Activated naive CD4-positive, alpha-beta T cell treated with anti-CD3 and anti-CD28 coated beads, Interleukin-2, amount 50 U/mL, for 24 hours (primary cell): ENCODE results near the gene OR2J2.
"Not testable (repeated sequence)": the region's sequence is repeated elsewhere in the genome, so short reads cannot be mapped to it uniquely, and the experiment has no call there.

Experiments used
- H3K27ac Mint-ChIP-seq: one replicate; pipeline ENCODE4 v1.8.0; 2021; ENCODE audit warnings: mild to moderate bottlenecking, mixed read lengths
- H3K27me3 Mint-ChIP-seq: one replicate; pipeline ENCODE4 v1.8.0; 2021; ENCODE audit warnings: mixed read lengths
- H3K36me3 Mint-ChIP-seq: one replicate; pipeline ENCODE4 v1.8.0; 2021; ENCODE audit warnings: mixed read lengths
- H3K4me1 Mint-ChIP-seq: one replicate; pipeline ENCODE4 v1.8.0; 2021; ENCODE audit warnings: mixed read lengths
- H3K4me3 Mint-ChIP-seq: one replicate; pipeline ENCODE4 v1.8.0; 2021; ENCODE audit warnings: mild to moderate bottlenecking, mixed read lengths
- H3K9me3 Mint-ChIP-seq: one replicate; pipeline ENCODE4 v1.8.0; 2021; ENCODE audit warnings: mixed read lengths

The OR2J2 gene

DNA sequence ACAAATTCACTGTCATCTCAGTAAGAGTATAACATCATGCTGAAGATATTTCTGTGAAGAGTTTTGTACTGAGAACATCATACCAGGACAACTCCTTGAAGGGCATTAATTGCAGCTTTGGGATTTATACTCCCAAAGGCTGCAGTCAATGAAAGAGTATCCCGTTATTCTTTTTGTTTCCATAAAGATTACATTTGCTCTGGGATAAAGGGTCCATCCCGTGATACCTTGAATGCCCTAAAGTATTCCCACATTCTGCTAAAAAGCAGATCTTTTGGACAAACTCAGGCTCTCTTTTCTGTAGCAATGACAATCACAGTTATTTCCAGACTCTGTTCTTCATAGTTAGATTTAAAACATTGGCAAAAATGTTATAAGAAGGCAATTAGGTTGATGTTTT is at the start of gene OR2J2:
TSS of gene OR2J2 (plus strand) at position 301 of the 400 bp plus-strand sequence. CDS start 2,729 bp downstream, outside the sequence.
- not testable (repeated sequence) for H3K36me3 Mint-ChIP-seq, H3K4me1 Mint-ChIP-seq, H3K27ac Mint-ChIP-seq, H3K9me3 Mint-ChIP-seq, H3K4me3 Mint-ChIP-seq
- peaks cover 10% of the 10 kb centered on the region for H3K27me3 Mint-ChIP-seq

DNA sequence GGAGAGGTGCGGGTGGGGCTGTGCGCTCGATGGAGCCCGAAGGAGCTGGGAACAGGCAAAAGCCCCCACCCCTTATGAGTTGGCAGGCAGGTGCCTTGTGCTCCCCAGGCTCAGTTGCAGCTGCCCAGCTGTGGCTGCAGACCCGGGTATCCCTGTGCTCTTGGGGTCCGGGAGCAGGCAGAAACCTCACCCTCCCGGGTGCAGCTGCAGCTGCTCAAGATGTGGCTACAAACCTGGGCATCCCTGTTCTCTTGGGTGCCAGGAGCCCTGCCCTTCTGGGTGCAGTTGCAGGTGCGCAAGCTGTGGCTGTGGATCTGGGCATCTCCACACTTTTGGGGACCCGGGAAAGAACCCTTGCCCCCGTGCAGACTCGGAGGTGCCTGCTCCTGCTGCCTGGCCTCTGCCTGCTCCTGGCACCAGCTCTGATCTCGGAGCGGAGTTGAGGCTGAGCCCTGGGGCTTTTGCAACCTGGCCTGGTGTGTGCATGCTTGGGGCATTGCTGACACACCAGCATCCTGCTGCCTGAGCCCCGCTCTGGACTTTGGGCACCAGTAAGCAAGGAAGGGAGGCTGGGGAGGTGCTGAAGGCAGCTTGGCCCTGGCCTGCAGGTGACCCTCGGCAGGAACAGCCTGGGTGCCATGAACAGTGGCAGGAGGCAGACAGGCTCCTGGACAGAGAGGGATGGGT is 41.2 kb upstream of the OR2J2 start:
- Mint-ChIP-seq H3K9me3 (no peaks in the 10 kb centered on the region), H3K27ac (no peak overlapping the region), H3K36me3 (no peaks in the 10 kb centered on the region), H3K4me3 (no peak overlapping the region), H3K27me3 (peaks cover 21% of the 10 kb centered on the region), H3K4me1 (no peaks in the 10 kb centered on the region)

DNA sequence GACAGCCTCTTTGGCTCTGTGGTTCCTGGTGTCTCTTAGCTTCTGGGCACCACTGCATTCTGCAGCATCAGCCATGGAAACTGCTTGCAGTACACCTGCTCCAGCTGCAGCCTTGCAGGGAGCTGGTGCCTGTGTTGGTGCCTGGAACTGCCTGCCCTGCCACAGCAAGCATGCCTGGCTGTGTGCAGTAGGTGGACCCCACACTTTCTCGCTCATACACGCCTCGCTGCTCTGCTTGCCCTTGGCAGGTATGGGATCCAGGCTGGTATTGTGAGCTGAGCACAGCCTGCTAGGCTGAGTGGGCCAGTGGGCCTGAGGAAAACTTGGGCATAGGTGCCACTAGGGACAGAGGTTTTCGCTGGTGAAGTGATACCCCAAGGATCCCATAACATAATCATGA is 40.1 kb upstream of the OR2J2 start:
- Mint-ChIP-seq H3K4me3 (no peak overlapping the region), H3K36me3 (no peaks in the 10 kb centered on the region), H3K27ac (no peak overlapping the region), H3K27me3 (peaks cover 24% of the 10 kb centered on the region), H3K9me3 (no peaks in the 10 kb centered on the region), H3K4me1 (no peaks in the 10 kb centered on the region)

DNA sequence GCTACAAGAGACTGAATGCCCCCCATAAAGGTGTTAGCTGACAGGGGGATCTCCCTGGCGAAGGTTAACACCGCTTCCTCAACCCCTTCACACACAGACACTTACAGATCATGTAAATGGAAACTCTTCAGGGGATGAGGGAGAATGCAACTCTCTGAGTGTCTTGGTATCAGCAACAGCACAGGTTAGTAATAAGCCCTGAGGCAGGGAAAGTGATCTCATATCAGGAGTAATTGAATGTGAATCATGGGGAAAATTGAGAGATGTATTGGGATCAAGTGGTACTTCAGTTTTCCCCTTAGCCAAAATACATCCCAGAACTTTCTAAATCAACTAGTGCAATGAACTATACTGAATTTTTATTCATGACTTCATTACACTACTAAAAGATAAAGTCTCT is 39.0 kb upstream of the OR2J2 start:
- Mint-ChIP-seq H3K36me3 (no peaks in the 10 kb centered on the region), H3K4me1 (no peaks in the 10 kb centered on the region), H3K4me3 (no peak overlapping the region), H3K9me3 (no peaks in the 10 kb centered on the region), H3K27me3 (peaks cover 24% of the 10 kb centered on the region), H3K27ac (no peak overlapping the region)

DNA sequence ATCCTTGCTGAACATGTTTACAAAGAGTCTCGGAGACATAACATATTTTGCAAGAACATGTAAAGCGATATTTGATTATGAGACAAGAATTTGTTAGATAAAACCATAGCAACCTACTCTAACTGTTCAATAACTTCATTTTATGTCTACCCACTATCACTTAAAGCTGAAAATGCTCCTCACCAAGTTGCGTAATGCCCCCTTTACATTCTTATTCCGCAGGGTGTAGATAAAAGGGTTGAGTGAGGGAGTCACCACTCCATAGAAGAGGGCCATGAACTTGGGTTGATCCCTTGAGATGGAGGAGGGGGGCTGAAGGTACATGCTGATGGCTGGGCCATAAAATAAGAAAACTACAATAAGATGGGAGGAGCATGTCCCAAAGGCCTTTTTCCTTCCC is 33.0 kb upstream of the OR2J2 start:
- Mint-ChIP-seq H3K4me3 (no peak overlapping the region), H3K27ac (no peak overlapping the region), H3K27me3 (peaks cover 23% of the 10 kb centered on the region), H3K36me3 (no peaks in the 10 kb centered on the region), H3K9me3 (no peaks in the 10 kb centered on the region), H3K4me1 (no peaks in the 10 kb centered on the region)

DNA sequence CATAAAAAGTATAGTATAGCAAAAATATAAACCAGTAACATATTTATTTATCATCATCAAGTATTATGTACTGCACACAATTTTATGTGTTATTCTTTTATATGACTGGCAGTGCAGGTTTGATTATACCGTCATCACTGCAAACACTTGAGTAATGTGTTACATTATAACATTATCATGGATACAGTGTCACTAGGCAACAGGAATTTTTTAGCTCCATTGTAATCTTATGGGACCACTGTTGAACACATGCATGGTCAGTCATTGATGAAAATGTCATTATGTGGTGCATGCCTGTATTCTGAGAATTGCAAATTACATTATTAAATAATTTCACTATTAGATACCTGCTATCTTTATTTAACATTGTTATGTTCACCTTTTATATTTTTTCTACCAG is 29.1 kb upstream of the OR2J2 start:
- H3K4me1 Mint-ChIP-seq = no peaks in the 10 kb centered on the region
- peaks cover 6% of the 10 kb centered on the region for H3K9me3 Mint-ChIP-seq
- no peaks in the 10 kb centered on the region for H3K36me3 Mint-ChIP-seq
- H3K27me3 Mint-ChIP-seq = peaks cover 27% of the 10 kb centered on the region
- no peak overlapping the region for H3K4me3 Mint-ChIP-seq
- H3K27ac Mint-ChIP-seq = no peak overlapping the region

DNA sequence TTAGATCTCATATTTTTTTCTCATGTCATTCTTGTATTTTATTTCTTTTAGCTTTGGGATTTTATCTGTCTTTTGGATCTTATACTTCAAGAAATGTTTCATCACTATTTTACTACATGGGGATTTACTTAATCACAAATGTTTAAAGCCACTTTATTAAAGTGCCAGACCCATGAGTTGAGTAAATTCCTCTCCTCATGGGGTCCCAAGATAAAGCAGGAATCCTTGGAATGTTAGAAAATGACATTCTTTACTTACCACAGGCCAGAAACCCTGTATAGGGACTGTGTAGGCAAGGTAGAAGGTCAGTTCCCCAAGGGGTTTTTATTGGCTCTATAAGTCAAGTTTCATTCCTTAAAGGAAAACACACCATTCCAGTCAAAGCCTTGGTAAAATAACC is 28.4 kb upstream of the OR2J2 start:
- Mint-ChIP-seq H3K27ac (no peak overlapping the region), H3K4me3 (no peak overlapping the region)

DNA sequence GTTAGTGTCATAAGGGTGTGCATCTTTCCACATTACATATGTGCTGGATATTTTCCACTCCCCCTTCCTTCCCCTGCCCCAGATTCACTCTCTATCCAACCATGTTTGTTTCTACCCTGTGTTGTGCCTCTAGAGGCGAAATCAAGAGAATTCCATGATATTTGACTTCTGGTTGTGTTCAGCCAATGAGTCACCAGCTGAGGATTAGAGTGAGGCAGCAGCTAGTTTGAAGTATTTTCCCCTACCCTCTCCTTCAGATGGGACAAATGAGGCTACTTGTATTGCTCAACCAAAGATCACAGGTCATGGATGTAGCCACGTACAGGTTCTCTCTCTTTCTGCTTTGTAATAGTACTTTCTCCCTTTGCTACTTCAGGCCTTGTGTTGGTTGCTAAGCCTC is 24.5 kb upstream of the OR2J2 start:
- no peak overlapping the region for H3K27ac Mint-ChIP-seq
- H3K27me3 Mint-ChIP-seq = peaks cover 30% of the 10 kb centered on the region
- peaks cover 13% of the 10 kb centered on the region for H3K9me3 Mint-ChIP-seq
- H3K4me1 Mint-ChIP-seq = no peaks in the 10 kb centered on the region
- H3K36me3 Mint-ChIP-seq = no peaks in the 10 kb centered on the region
- H3K4me3 Mint-ChIP-seq = no peak overlapping the region

More for the DNA sequence above, 28.4 kb upstream of the OR2J2 start:
- Mint-ChIP-seq H3K9me3 (peaks cover 7% of the 10 kb centered on the region), H3K27me3 (peaks cover 30% of the 10 kb centered on the region), H3K4me1 (no peaks in the 10 kb centered on the region), H3K36me3 (no peaks in the 10 kb centered on the region)

DNA sequence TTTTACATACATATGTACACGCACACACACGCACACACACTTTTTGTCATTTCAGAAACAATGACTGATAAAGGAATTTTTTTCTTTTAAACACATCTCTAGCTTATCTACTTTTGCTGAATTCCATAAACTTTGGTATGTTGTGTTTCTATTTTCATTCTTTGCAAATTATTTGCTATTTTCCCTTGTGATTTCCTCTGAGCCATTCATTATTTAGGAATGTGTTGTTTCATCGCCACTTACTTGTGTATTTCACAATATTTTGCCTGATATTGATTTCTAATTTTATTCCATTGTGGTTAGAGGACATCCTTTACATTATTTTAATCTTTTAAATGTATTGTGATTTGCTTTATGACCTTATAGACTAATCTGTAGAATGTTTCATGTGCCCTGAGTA is 23.6 kb upstream of the OR2J2 start:
- H3K27me3 Mint-ChIP-seq = peaks cover 32% of the 10 kb centered on the region
- H3K9me3 Mint-ChIP-seq = peaks cover 13% of the 10 kb centered on the region
- no peaks in the 10 kb centered on the region for H3K4me1 Mint-ChIP-seq
- no peak overlapping the region for H3K27ac Mint-ChIP-seq
- H3K36me3 Mint-ChIP-seq = no peaks in the 10 kb centered on the region
- H3K4me3 Mint-ChIP-seq = no peak overlapping the region

DNA sequence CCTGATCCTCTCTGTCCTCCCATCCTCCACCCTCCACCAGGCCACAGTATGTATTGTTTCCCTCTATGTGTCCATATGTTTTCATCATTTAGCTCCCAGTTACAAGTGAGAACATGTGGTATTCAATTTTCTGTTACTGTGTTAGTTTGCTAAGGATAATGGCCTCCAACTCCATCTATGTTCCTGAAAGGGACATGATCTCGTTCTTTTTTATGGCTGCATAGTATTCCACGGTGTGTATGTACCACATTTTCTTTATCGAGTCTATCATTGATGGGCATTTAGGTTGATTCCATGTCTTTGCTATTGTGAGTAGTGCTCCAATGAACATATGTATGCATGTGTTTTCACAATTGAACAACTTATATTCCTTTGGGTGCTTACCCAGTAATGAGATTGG is 21.3 kb upstream of the OR2J2 start:
- H3K4me3 Mint-ChIP-seq, H3K4me1 Mint-ChIP-seq, H3K36me3 Mint-ChIP-seq, H3K27ac Mint-ChIP-seq: not testable (repeated sequence)
- Mint-ChIP-seq H3K27me3 (peaks cover 34% of the 10 kb centered on the region), H3K9me3 (peaks cover 13% of the 10 kb centered on the region)

DNA sequence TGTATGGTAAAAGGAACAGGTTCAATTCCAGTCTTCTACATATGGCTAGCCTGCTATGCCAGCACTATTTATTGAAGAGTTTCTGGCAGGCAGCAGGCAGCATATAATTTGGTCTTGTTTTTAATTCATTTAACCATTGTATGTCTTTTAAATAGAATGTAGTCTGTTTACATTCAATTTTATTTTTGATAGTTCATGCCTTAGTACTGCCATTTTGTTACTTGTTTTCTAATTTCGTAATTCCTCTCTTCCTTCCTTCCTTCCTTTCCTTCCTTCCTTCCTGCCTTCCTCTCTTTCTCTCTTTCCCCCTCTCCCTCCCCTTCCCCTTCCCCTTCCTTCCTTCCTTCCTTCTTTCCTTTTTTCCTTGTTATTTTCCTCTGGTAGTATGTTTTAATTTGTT is 17.6 kb upstream of the OR2J2 start:
- Mint-ChIP-seq H3K4me1 (no peaks in the 10 kb centered on the region), H3K27ac (no peak overlapping the region), H3K4me3 (no peak overlapping the region), H3K36me3 (no peaks in the 10 kb centered on the region), H3K27me3 (peaks cover 32% of the 10 kb centered on the region), H3K9me3 (peaks cover 6% of the 10 kb centered on the region)

DNA sequence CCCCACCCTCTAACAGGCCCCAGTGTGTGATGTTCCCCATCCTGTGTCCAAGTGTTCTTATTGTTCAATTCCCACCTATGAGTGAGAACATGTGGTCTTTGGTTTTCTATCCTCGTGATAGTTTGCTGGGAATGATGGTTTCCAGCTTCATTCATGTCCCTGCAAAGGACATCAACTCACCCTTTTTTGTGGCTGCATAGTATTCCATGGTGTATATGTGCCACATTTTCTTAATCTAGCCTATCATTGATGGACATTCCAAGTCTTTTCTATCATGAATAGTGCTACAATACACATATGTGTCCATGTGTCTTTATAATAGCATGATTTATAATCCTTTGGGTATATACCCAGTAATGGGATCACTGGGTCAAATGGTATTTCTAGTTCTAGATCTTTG is 15.5 kb upstream of the OR2J2 start:
- not testable (repeated sequence) for H3K9me3 Mint-ChIP-seq, H3K27ac Mint-ChIP-seq, H3K36me3 Mint-ChIP-seq, H3K4me3 Mint-ChIP-seq, H3K4me1 Mint-ChIP-seq
- H3K27me3 Mint-ChIP-seq = peaks cover 23% of the 10 kb centered on the region

DNA sequence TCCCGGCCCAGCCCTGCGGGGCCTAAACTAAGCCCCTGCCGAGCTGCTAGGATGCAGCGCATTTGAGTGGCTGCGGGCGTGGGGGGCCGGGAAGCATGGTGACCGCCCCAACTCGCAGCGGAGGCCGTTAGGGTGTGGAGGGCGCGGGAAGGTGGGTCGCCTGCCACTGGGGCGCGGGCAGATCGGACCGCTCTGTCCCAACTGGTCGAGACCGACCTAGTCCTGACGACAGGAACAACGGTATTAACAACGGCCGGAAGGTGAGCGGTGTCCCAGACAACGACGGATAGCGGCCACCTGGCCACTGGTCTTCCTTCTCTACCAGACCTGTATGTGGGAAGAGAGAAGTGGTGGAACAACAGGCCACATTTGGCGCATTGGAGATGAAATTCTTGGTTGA is 10.8 kb upstream of the OR2J2 start:
- H3K4me1 Mint-ChIP-seq, H3K4me3 Mint-ChIP-seq, H3K9me3 Mint-ChIP-seq, H3K27ac Mint-ChIP-seq, H3K36me3 Mint-ChIP-seq: not testable (repeated sequence)
- peaks cover 31% of the 10 kb centered on the region for H3K27me3 Mint-ChIP-seq

DNA sequence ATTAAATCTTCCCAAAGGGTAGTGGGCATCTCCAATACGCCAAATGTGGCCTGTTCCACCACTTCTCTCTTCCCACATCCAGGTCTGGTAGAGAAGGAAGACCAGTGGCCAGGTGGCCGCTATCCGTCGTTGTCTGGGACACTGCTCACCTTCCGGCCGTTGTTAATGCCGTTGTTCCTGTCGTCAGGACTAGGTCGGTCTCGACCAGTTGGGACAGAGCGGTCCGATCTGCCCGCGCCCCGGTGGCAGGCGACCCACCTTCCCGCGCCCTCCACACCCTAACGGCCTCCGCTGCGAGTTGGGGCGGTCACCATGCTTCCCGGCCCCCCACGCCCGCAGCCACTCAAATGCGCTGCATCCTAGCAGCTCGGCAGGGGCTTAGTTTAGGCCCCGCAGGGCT is 5.1 kb upstream of the OR2J2 start:
- peaks cover 19% of the 10 kb centered on the region for H3K27me3 Mint-ChIP-seq
- not testable (repeated sequence) for H3K4me1 Mint-ChIP-seq, H3K4me3 Mint-ChIP-seq, H3K27ac Mint-ChIP-seq, H3K36me3 Mint-ChIP-seq, H3K9me3 Mint-ChIP-seq

DNA sequence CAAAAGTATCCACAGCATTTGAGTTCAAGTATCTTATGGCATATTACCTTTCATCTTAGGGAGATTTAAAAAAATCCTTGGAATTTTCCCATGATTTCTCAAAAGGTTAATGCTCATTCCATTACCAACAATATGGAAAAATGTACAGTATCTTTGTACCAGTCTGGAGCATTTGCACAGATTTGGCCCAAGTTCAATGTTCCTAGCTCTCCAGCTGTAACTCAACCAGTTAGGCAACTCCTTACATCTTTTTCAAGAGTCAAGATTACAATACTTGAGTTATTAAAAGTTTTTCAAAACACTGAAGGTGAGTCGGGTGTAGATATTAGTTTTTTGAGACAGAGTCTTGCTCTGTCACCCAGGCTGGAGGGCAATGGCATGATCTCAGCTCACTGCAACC is 1.0 kb downstream of the OR2J2 start:
- Mint-ChIP-seq H3K9me3 (no peaks in the 10 kb centered on the region), H3K36me3 (no peaks in the 10 kb centered on the region), H3K4me3 (no peak overlapping the region), H3K4me1 (no peaks in the 10 kb centered on the region), H3K27me3 (peaks cover 10% of the 10 kb centered on the region), H3K27ac (no peak overlapping the region)

DNA sequence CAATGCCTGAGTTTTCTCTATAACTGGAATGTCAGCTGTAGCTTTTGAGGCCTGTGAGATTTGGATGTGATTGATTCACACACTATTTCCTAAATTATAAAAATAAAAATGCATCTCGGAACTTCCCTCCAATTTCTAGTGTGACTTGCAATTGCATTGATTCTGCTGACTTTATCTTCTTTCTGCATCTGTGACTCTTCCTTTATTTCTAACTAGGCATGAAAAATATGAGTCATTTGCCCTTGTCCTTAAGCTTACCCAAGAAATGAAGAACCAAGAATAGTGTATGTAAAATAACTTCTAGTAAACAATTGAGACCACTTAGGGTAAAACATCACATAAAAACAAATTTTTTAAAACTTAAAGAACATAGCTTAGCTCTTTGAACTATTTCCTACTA is 12.9 kb downstream of the OR2J2 start:
- H3K36me3 Mint-ChIP-seq = no peaks in the 10 kb centered on the region
- no peak overlapping the region for H3K27ac Mint-ChIP-seq
- no peak overlapping the region for H3K4me3 Mint-ChIP-seq
- peaks cover 35% of the 10 kb centered on the region for H3K27me3 Mint-ChIP-seq
- H3K9me3 Mint-ChIP-seq = peaks cover 11% of the 10 kb centered on the region
- H3K4me1 Mint-ChIP-seq = no peaks in the 10 kb centered on the region

DNA sequence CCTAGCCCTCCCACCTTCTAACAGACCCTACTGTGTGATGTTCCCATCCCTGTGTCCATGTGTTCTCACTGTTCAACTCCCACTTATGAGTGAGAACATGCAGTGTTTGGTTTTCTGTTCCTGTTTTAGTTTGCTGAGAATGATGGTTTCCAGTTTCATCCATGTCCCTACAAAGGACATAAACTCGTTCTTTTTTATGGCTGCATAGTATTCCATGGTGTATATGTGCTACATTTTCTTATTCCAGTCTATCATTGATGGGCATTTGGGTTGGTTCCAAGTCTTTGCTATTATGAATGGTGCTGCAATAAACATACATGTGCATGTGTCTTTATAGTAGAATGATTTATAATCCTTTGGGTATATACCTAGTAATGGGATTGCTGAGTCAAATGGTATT is 18.0 kb downstream of the OR2J2 start:
- H3K27ac Mint-ChIP-seq, H3K36me3 Mint-ChIP-seq, H3K4me1 Mint-ChIP-seq, H3K4me3 Mint-ChIP-seq: not testable (repeated sequence)
- peaks cover 35% of the 10 kb centered on the region for H3K27me3 Mint-ChIP-seq
- H3K9me3 Mint-ChIP-seq = peaks cover 12% of the 10 kb centered on the region
